ENCODE measurements around the gene GIGYF1.

GIGYF1 gene

GRCh38 chr7:100682991-100683658, 10.9 kb downstream of the GIGYF1 start:
- no peak overlapping the region for H3K27ac ChIP-seq
- no peaks in the 10 kb centered on the region for H3K27me3 ChIP-seq (ENCODE audit: insufficient read depth, low read depth)
- H2AFZ ChIP-seq (ENCODE audit: low read depth), result no peak overlapping the region
- peaks cover 3% of the 10 kb centered on the region; the same call in 1 of the 2 replicates for H3K36me3 ChIP-seq (ENCODE audit: insufficient read depth)
- H3K4me2 ChIP-seq, result no peak overlapping the region
- H3K4me3 ChIP-seq (IDR thresholded peaks at IDR 0.05; ENCODE audit: insufficient read depth, low read depth, low read length), result no peak overlapping the region
- TF ChIP-seq CTCF (conservative IDR thresholded peaks at IDR 0.05; ENCODE audit: low read depth, low read length), result no peak
- H4K20me1 ChIP-seq (ENCODE audit: insufficient read depth), result no peaks in the 10 kb centered on the region
- no peak overlapping the region for H3K9ac ChIP-seq
- H3K4me1 ChIP-seq (ENCODE audit: low read depth, poor library complexity, severe bottlenecking), result peaks cover 4% of the 10 kb centered on the region
- H3K79me2 ChIP-seq (ENCODE audit: insufficient read depth, low read depth), result no peaks in the 10 kb centered on the region

GRCh38 chr7:100682228-100682741, 11.8 kb downstream of the GIGYF1 start:
- H3K4me3 ChIP-seq (IDR thresholded peaks at IDR 0.05; ENCODE audit: insufficient read depth, low read depth, low read length), result no peak overlapping the region
- no peaks in the 10 kb centered on the region for H3K27me3 ChIP-seq (ENCODE audit: insufficient read depth, low read depth)
- no peak overlapping the region for H3K9ac ChIP-seq
- no peak overlapping the region for H3K4me2 ChIP-seq
- H3K36me3 ChIP-seq (ENCODE audit: insufficient read depth), result peaks cover 3% of the 10 kb centered on the region; the same call in 1 of the 2 replicates
- H3K4me1 ChIP-seq (ENCODE audit: low read depth, poor library complexity, severe bottlenecking), result peaks cover 4% of the 10 kb centered on the region
- no peak overlapping the region for H3K27ac ChIP-seq
- H4K20me1 ChIP-seq (ENCODE audit: insufficient read depth), result no peaks in the 10 kb centered on the region
- TF ChIP-seq CTCF (conservative IDR thresholded peaks at IDR 0.05; ENCODE audit: low read depth, low read length), result no peak
- 0 out of 2 replicates have a peak, but pooled peaks cover under 1% of the 10 kb centered on the region for H3K79me2 ChIP-seq (ENCODE audit: insufficient read depth, low read depth)
- H2AFZ ChIP-seq (ENCODE audit: low read depth), result no peak overlapping the region

- H3K4me3 ChIP-seq (IDR thresholded peaks at IDR 0.05; ENCODE audit: insufficient read depth, low read depth, low read length), result no peak overlapping the region
- peaks cover 6% of the 10 kb centered on the region; the same call in 1 of the 2 replicates for H3K79me2 ChIP-seq (ENCODE audit: insufficient read depth, low read depth)
- H3K36me3 ChIP-seq (ENCODE audit: insufficient read depth), result peaks cover 3% of the 10 kb centered on the region; the same call in 1 of the 2 replicates
- H3K4me1 ChIP-seq (ENCODE audit: low read depth, poor library complexity, severe bottlenecking), result peaks cover 5% of the 10 kb centered on the region
- TF ChIP-seq CTCF (conservative IDR thresholded peaks at IDR 0.05; ENCODE audit: low read depth, low read length), result no peak
- H3K4me2 ChIP-seq, result no peak overlapping the region
- H3K27ac ChIP-seq, result no peak overlapping the region
- no peaks in the 10 kb centered on the region for H4K20me1 ChIP-seq (ENCODE audit: insufficient read depth)
- H3K9ac ChIP-seq, result no peak overlapping the region
- no peaks in the 10 kb centered on the region for H3K27me3 ChIP-seq (ENCODE audit: insufficient read depth, low read depth)
- H2AFZ ChIP-seq (ENCODE audit: low read depth), result no peak overlapping the region
These were observed 12.4 kb downstream of the GIGYF1 start for GRCh38 chr7:100681491-100682227.

- Histone ChIP-seq H3K4me2 (no peak overlapping the region), H3K79me2 (ENCODE audit: insufficient read depth, low read depth) (peaks cover 12% of the 10 kb centered on the region; the same call in 1 of the 2 replicates), H3K36me3 (ENCODE audit: insufficient read depth) (peaks cover 3% of the 10 kb centered on the region; the same call in 1 of the 2 replicates), H3K27me3 (ENCODE audit: insufficient read depth, low read depth) (no peaks in the 10 kb centered on the region), H3K4me1 (ENCODE audit: low read depth, poor library complexity, severe bottlenecking) (peaks cover 10% of the 10 kb centered on the region), H4K20me1 (ENCODE audit: insufficient read depth) (no peaks in the 10 kb centered on the region), H3K4me3 (IDR thresholded peaks at IDR 0.05; ENCODE audit: insufficient read depth, low read depth, low read length) (no peak overlapping the region), H2AFZ (ENCODE audit: low read depth) (no peak overlapping the region), H3K27ac (no peak overlapping the region), H3K9ac (no peak overlapping the region)
- no peak for TF ChIP-seq CTCF (conservative IDR thresholded peaks at IDR 0.05; ENCODE audit: low read depth, low read length)
These were observed 13.3 kb downstream of the GIGYF1 start for GRCh38 chr7:100680576-100681271.
